Stimulated activated naive B cell treated with anti-CD40 and anti-IgM and Interleukin-4, amounts not matched to agents 10 μg/mL and 1 μg/mL and 100 μg/mL, for 72 hours (primary cell): Measurements from ENCODE around the gene TAPBP.

ENCODE experiments used
- ATAC-seq, 2 donors: fragments of 150-1000 bp; cut with Tn5 transposase; replicated peaks; 2 replicates each; pipeline ENCODE4 v1.10.0; 2021; ENCODE audit warnings: moderate library complexity in 1 of 2
- DNase-seq: peaks from one replicate; pipeline ENCODE4 v3.0.0; 2021
- H3K27ac Mint-ChIP-seq: one replicate; pipeline ENCODE4 v1.8.0; 2022; ENCODE audit warnings: mild to moderate bottlenecking, mixed read lengths
- H3K27me3 Mint-ChIP-seq, 2 donors: one replicate each; pipeline ENCODE4 v1.8.0; 2022; ENCODE audit warnings: mixed read lengths in 2 of 2
- H3K36me3 Mint-ChIP-seq, 2 donors: one replicate each; pipeline ENCODE4 v1.8.0; 2022; ENCODE audit warnings: mixed read lengths in 2 of 2, mild to moderate bottlenecking in 1 of 2
- H3K4me1 Mint-ChIP-seq, 2 donors: one replicate each; pipeline ENCODE4 v1.8.0; 2022; ENCODE audit warnings: mixed read lengths in 2 of 2, mild to moderate bottlenecking in 1 of 2
- H3K4me3 Mint-ChIP-seq, 2 donors: one replicate each; pipeline ENCODE4 v1.8.0; 2022; ENCODE audit warnings: mild to moderate bottlenecking in 2 of 2, mixed read lengths in 2 of 2, moderate library complexity in 1 of 2
- H3K9me3 Mint-ChIP-seq, 2 donors: one replicate each; pipeline ENCODE4 v1.8.0; 2022; ENCODE audit warnings: mixed read lengths in 2 of 2, mild to moderate bottlenecking in 1 of 2

Gene TAPBP

GRCh38 chr6:33335916-33336315 lies 22.0 kb upstream of the TAPBP start:
- H3K4me3 Mint-ChIP-seq: no peak overlapping the region
- DNase-seq: no peak
- no peak overlapping the region for H3K27ac Mint-ChIP-seq
- no peaks in the 10 kb centered on the region for H3K36me3 Mint-ChIP-seq
- no peaks in the 10 kb centered on the region for H3K27me3 Mint-ChIP-seq
- H3K4me1 Mint-ChIP-seq: peaks cover 34 to 64% of the 10 kb centered on the region in 2 donors
- ATAC-seq: peak; percentile 67 to 86
- no peaks in the 10 kb centered on the region for H3K9me3 Mint-ChIP-seq

GRCh38 chr6:33333666-33334065 lies 19.8 kb upstream of the TAPBP start:
- no peak for ATAC-seq
- H3K27ac Mint-ChIP-seq: no peak overlapping the region
- no peak for DNase-seq
- H3K36me3 Mint-ChIP-seq: no peaks in the 10 kb centered on the region
- peaks cover 34 to 68% of the 10 kb centered on the region in 2 donors for H3K4me1 Mint-ChIP-seq
- H3K27me3 Mint-ChIP-seq: no peaks in the 10 kb centered on the region
- H3K9me3 Mint-ChIP-seq: no peaks in the 10 kb centered on the region
- no peak overlapping the region for H3K4me3 Mint-ChIP-seq

- Mint-ChIP-seq H3K27ac (peak overlapping the region; percentile 80), H3K27me3 (no peaks in the 10 kb centered on the region), H3K4me3 (peak overlapping the region; percentile 57 to 62), H3K9me3 (no peaks in the 10 kb centered on the region), H3K36me3 (no peaks in the 10 kb centered on the region), H3K4me1 (peaks cover 33 to 68% of the 10 kb centered on the region in 2 donors)
- ATAC-seq (peak in 1 of 2 donors; percentile 43), DNase-seq (no peak)
Observed at GRCh38 chr6:33330736-33331135, 16.9 kb upstream of the TAPBP start.

- ATAC-seq: no peak
- H3K4me3 Mint-ChIP-seq: no peak overlapping the region
- peaks cover 24 to 61% of the 10 kb centered on the region in 2 donors for H3K4me1 Mint-ChIP-seq
Observed at GRCh38 chr6:33329058-33329457, 15.2 kb upstream of the TAPBP start.

GRCh38 chr6:33324125-33324524 lies 10.2 kb upstream of the TAPBP start:
- ATAC-seq (peak; percentile 22 to 39), DNase-seq (no peak)
- H3K36me3 Mint-ChIP-seq: peaks cover 30 to 35% of the 10 kb centered on the region in 2 donors
- H3K4me1 Mint-ChIP-seq: peaks cover 37 to 52% of the 10 kb centered on the region in 2 donors
- peak overlapping the region; percentile 99 for H3K27ac Mint-ChIP-seq
- no peaks in the 10 kb centered on the region for H3K27me3 Mint-ChIP-seq
- no peaks in the 10 kb centered on the region for H3K9me3 Mint-ChIP-seq
- peak overlapping the region; percentile 90 to 97 for H3K4me3 Mint-ChIP-seq

More at GRCh38 chr6:33329058-33329457, 15.2 kb upstream of the TAPBP start:
- H3K27me3 Mint-ChIP-seq: no peaks in the 10 kb centered on the region
- H3K36me3 Mint-ChIP-seq: no peaks in the 10 kb centered on the region
- peak overlapping the region; percentile 33 for H3K27ac Mint-ChIP-seq
- DNase-seq: no peak
- no peaks in the 10 kb centered on the region for H3K9me3 Mint-ChIP-seq

GRCh38 chr6:33323623-33323948 lies 9.7 kb upstream of the TAPBP start:
- peaks cover 38 to 52% of the 10 kb centered on the region in 2 donors for H3K4me1 Mint-ChIP-seq
- H3K27ac Mint-ChIP-seq: peak overlapping the region; percentile 99
- H3K27me3 Mint-ChIP-seq: no peaks in the 10 kb centered on the region
- peaks cover 35 to 41% of the 10 kb centered on the region in 2 donors for H3K36me3 Mint-ChIP-seq
- ATAC-seq (peak in 1 of 2 donors; percentile 3), DNase-seq (no peak)
- H3K9me3 Mint-ChIP-seq: no peaks in the 10 kb centered on the region
- H3K4me3 Mint-ChIP-seq: peak overlapping the region; percentile 90 to 97

- peaks cover 50 to 70% of the 10 kb centered on the region in 2 donors for H3K4me1 Mint-ChIP-seq
- no peaks in the 10 kb centered on the region for H3K9me3 Mint-ChIP-seq
- H3K27me3 Mint-ChIP-seq: no peaks in the 10 kb centered on the region
- H3K4me3 Mint-ChIP-seq: peak overlapping the region; percentile 90 to 97
- H3K27ac Mint-ChIP-seq: peak overlapping the region; percentile 44
- DNase-seq (no peak), ATAC-seq (no peak)
- peaks cover 46 to 61% of the 10 kb centered on the region in 2 donors for H3K36me3 Mint-ChIP-seq
Observed at GRCh38 chr6:33321227-33321626, 7.3 kb upstream of the TAPBP start.

GRCh38 chr6:33320315-33321181 lies 6.7 kb upstream of the TAPBP start:
- H3K4me3 Mint-ChIP-seq: peak overlapping the region; percentile 90 to 97
- peaks cover 54 to 77% of the 10 kb centered on the region in 2 donors for H3K4me1 Mint-ChIP-seq
- DNase-seq: no peak
- no peaks in the 10 kb centered on the region for H3K27me3 Mint-ChIP-seq
- H3K36me3 Mint-ChIP-seq: peaks cover 48 to 68% of the 10 kb centered on the region in 2 donors
- no peaks in the 10 kb centered on the region for H3K9me3 Mint-ChIP-seq
- no peak for ATAC-seq
- peak overlapping the region; percentile 82 for H3K27ac Mint-ChIP-seq

- Mint-ChIP-seq H3K36me3 (peaks cover 52 to 73% of the 10 kb centered on the region in 2 donors), H3K27me3 (no peaks in the 10 kb centered on the region), H3K4me3 (peak overlapping the region; percentile 4 to 97), H3K4me1 (peaks cover 61 to 83% of the 10 kb centered on the region in 2 donors), H3K27ac (peak overlapping the region; percentile 82), H3K9me3 (no peaks in the 10 kb centered on the region)
- no peak for ATAC-seq
- no peak for DNase-seq
Observed at GRCh38 chr6:33319939-33320314, 6.0 kb upstream of the TAPBP start.

GRCh38 chr6:33318426-33319073 lies 4.7 kb upstream of the TAPBP start:
- ATAC-seq: no peak
- H3K4me3 Mint-ChIP-seq: peak overlapping the region; percentile 97 to 98
- peaks cover 56 to 82% of the 10 kb centered on the region in 2 donors for H3K36me3 Mint-ChIP-seq

GRCh38 chr6:33317669-33318425 lies 4.0 kb upstream of the TAPBP start, which contains the start of gene ZBTB22:
Gene ZBTB22 (minus strand): TSS chr6:33317744. CDS start chr6:33316916, 828 bp downstream.
- ATAC-seq: peak; percentile 58 to 64
- H3K9me3 Mint-ChIP-seq: no peaks in the 10 kb centered on the region
- H3K36me3 Mint-ChIP-seq: peaks cover 62 to 87% of the 10 kb centered on the region in 2 donors
- peaks cover 63 to 81% of the 10 kb centered on the region in 2 donors for H3K4me1 Mint-ChIP-seq
- peak within 1 kb of the TSS; percentile 99 for H3K27ac Mint-ChIP-seq
- no peaks in the 10 kb centered on the region for H3K27me3 Mint-ChIP-seq
- H3K4me3 Mint-ChIP-seq: peak within 1 kb of the TSS; percentile 97 to 98
- peak; percentile 92 for DNase-seq

More at GRCh38 chr6:33318426-33319073, 4.7 kb upstream of the TAPBP start:
- Mint-ChIP-seq H3K9me3 (no peaks in the 10 kb centered on the region), H3K4me1 (peaks cover 64 to 83% of the 10 kb centered on the region in 2 donors), H3K27ac (peak overlapping the region; percentile 99), H3K27me3 (no peaks in the 10 kb centered on the region)
- DNase-seq: no peak

- ATAC-seq (no peak), DNase-seq (no peak)
- Mint-ChIP-seq H3K9me3 (no peaks in the 10 kb centered on the region), H3K27me3 (no peaks in the 10 kb centered on the region), H3K4me3 (peak overlapping the region; percentile 97 to 98), H3K4me1 (peaks cover 61 to 86% of the 10 kb centered on the region in 2 donors), H3K36me3 (peaks cover 63 to 87% of the 10 kb centered on the region in 2 donors), H3K27ac (peak overlapping the region; percentile 83)
Observed at GRCh38 chr6:33317419-33317668, 3.5 kb upstream of the TAPBP start.

- Mint-ChIP-seq H3K36me3 (peaks cover 62 to 87% of the 10 kb centered on the region in 2 donors), H3K9me3 (no peaks in the 10 kb centered on the region), H3K4me1 (peaks cover 57 to 85% of the 10 kb centered on the region in 2 donors), H3K27me3 (no peaks in the 10 kb centered on the region), H3K27ac (peak overlapping the region; percentile 83), H3K4me3 (peak overlapping the region; percentile 97 to 98)
- DNase-seq (no peak), ATAC-seq (no peak)
Observed at GRCh38 chr6:33316603-33317418, 2.9 kb upstream of the TAPBP start.
